HL-60 (cell line): ENCODE measurements around the gene FCRL6.

Experiments used
- DNase-seq, 2 experiments: peaks; one replicate each; pipeline ENCODE4 v3.0.0-alpha.2; 2010 to 2020; ENCODE audit warnings: low read depth in 1 of 2, low spot score in 1 of 2
- H3K27ac ChIP-seq: fragments of 250-450 bp; sonication (Bioruptor Pico); replicated peaks from 2 replicates; pipeline ENCODE4 v1.5.1; 2020; ENCODE audit warnings: mild to moderate bottlenecking, moderate library complexity
- H3K27me3 ChIP-seq: fragments of 250-450 bp; sonication (Bioruptor Pico); 2 replicates; pipeline ENCODE4 v1.5.1; 2021; ENCODE audit warnings: mild to moderate bottlenecking, moderate library complexity; ENCODE audit not compliant: insufficient read depth, poor library complexity, severe bottlenecking
- H3K4me3 ChIP-seq: replicated peaks from 2 replicates; pipeline ENCODE4 v1.5.1; 2011; ENCODE audit warnings: mild to moderate bottlenecking, control low read depth, low read length; ENCODE audit not compliant: insufficient read depth
- GABPA ChIP-seq: IDR thresholded peaks from 2 replicates; pipeline ENCODE4 v1.6.1; 2012; ENCODE audit warnings: low read depth
- POLR2AphosphoS5 ChIP-seq: IDR thresholded peaks from 2 replicates; pipeline ENCODE4 v1.6.1; 2012; ENCODE audit warnings: low read depth
- SPI1 ChIP-seq: IDR thresholded peaks from 2 replicates; pipeline ENCODE4 v1.6.1; 2012; ENCODE audit warnings: low read depth, mild to moderate bottlenecking, borderline replicate concordance
- TF ChIP-seq, protein P1 (sequence below): IDR thresholded peaks from 2 replicates; pipeline ENCODE4 v1.6.1; 2012; ENCODE audit warnings: low read depth; ENCODE audit not compliant: insufficient replicate concordance
- TF ChIP-seq, protein P2 (sequence below): IDR thresholded peaks from one replicate; pipeline ENCODE4 v1.5.1; 2011; ENCODE audit warnings: low read length, control low read depth, inconsistent platforms; ENCODE audit not compliant: insufficient read depth

The FCRL6 gene

DNA sequence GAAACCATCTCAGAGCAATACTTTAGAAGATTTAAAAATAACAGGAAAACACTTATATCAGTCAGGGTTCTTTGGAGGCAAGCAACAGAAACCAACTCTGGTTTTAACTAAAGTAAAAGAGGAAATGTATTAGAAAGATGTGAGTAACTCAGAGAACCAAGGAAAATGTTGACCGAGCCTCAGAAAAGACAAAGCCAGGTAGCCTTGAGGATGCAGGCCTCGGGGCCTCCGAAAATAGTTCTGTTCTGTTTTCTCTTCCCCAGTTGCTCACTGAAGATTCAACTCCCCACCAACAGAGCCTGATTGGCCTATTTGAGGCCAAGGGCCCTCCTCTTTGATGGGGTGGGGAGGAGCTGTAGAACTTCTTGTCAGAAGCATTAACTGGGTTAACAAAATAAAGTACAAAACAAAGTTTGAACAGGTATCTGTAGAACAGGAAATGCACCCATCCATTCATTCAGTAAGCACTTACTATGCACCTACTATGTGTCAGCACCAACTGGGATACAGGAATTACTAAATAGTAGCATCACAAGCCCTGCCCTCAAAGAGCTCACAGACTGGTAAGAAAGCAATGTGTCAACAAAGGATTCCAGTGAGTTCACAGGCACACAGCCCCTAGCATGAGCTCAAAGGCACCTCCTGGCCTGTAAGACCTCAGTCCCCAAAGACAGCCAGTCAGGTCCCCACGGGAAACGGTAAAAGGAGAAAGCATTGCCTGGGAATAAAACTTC, 37.1 kb downstream of the FCRL6 start:
- H3K27ac ChIP-seq: no peak overlapping the region
- no peak for DNase-seq
- TF ChIP-seq SPI1 (no peak), GABPA (no peak), POLR2AphosphoS5 (no peak)
- TF ChIP-seq, protein P1, sequence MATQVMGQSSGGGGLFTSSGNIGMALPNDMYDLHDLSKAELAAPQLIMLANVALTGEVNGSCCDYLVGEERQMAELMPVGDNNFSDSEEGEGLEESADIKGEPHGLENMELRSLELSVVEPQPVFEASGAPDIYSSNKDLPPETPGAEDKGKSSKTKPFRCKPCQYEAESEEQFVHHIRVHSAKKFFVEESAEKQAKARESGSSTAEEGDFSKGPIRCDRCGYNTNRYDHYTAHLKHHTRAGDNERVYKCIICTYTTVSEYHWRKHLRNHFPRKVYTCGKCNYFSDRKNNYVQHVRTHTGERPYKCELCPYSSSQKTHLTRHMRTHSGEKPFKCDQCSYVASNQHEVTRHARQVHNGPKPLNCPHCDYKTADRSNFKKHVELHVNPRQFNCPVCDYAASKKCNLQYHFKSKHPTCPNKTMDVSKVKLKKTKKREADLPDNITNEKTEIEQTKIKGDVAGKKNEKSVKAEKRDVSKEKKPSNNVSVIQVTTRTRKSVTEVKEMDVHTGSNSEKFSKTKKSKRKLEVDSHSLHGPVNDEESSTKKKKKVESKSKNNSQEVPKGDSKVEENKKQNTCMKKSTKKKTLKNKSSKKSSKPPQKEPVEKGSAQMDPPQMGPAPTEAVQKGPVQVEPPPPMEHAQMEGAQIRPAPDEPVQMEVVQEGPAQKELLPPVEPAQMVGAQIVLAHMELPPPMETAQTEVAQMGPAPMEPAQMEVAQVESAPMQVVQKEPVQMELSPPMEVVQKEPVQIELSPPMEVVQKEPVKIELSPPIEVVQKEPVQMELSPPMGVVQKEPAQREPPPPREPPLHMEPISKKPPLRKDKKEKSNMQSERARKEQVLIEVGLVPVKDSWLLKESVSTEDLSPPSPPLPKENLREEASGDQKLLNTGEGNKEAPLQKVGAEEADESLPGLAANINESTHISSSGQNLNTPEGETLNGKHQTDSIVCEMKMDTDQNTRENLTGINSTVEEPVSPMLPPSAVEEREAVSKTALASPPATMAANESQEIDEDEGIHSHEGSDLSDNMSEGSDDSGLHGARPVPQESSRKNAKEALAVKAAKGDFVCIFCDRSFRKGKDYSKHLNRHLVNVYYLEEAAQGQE: no peak
- TF ChIP-seq, protein P2, sequence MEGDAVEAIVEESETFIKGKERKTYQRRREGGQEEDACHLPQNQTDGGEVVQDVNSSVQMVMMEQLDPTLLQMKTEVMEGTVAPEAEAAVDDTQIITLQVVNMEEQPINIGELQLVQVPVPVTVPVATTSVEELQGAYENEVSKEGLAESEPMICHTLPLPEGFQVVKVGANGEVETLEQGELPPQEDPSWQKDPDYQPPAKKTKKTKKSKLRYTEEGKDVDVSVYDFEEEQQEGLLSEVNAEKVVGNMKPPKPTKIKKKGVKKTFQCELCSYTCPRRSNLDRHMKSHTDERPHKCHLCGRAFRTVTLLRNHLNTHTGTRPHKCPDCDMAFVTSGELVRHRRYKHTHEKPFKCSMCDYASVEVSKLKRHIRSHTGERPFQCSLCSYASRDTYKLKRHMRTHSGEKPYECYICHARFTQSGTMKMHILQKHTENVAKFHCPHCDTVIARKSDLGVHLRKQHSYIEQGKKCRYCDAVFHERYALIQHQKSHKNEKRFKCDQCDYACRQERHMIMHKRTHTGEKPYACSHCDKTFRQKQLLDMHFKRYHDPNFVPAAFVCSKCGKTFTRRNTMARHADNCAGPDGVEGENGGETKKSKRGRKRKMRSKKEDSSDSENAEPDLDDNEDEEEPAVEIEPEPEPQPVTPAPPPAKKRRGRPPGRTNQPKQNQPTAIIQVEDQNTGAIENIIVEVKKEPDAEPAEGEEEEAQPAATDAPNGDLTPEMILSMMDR: no peak
- peaks cover 5% of the 10 kb centered on the region for H3K27me3 ChIP-seq
- H3K4me3 ChIP-seq: no peak overlapping the region

DNA sequence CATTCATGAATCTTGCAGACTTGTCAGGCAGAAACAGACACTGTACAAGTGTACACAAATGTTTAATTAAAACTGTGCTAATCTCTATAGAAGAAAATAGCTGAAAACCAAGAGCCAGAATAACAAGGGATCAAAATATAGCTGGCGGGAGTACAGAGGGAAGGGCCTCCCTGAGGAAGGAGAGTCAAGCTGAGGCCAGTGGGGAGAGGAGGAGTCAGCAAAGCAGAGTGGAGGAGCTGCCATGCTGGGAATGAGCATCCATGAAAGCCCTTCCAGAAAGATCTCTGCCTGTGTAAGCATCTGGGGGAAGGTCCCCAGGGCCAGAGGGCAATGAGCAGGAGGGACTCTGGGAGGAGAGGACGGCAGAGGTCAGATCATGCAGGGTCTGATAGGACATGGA, 39.6 kb downstream of the FCRL6 start:
- Histone ChIP-seq H3K4me3 (no peak overlapping the region), H3K27me3 (peaks cover 8% of the 10 kb centered on the region), H3K27ac (no peak overlapping the region)
- no peak for TF ChIP-seq POLR2AphosphoS5
- TF ChIP-seq, protein P1: no peak
- TF ChIP-seq, protein P2: no peak
- no peak for TF ChIP-seq GABPA
- TF ChIP-seq SPI1: no peak
- DNase-seq: no peak

- H3K4me3 ChIP-seq: no peak overlapping the region
- H3K27ac ChIP-seq: no peak overlapping the region
- peaks cover 8% of the 10 kb centered on the region for H3K27me3 ChIP-seq
- DNase-seq: no peak
- TF ChIP-seq SPI1 (no peak), GABPA (no peak), POLR2AphosphoS5 (no peak)
- TF ChIP-seq, protein P2: no peak
- TF ChIP-seq, protein P1: no peak
These were observed 41.3 kb downstream of the FCRL6 start for GRCh38 chr1:159843459-159843858.
